Smooth muscle cell (in vitro differentiated cells): ENCODE results near the gene FBXO9. TPM values are rescaled to one million over a fixed set of nuclear protein-coding genes. Genes with fewer than 3 reads are reported as not detected.
A peak's percentile ranks its signal among the peaks of the same experiment; 100 is the strongest.

Source experiments
- DNase-seq: peaks from one replicate; lab custom pipeline; 2025; ENCODE audit not compliant: unreplicated experiment; lab: John Stamatoyannopoulos, UW
- H2AFZ ChIP-seq: fragments of 200-600 bp; sonication (generic); 2 replicates; pipeline ENCODE4 v1.6.0; 2016; ENCODE audit warnings: antibody characterized with exemption, low read depth, mild to moderate bottlenecking
- H3F3A ChIP-seq: fragments of 200-600 bp; sonication (generic); 2 replicates; pipeline ENCODE4 v1.6.0; 2017; ENCODE audit warnings: antibody characterized with exemption, low read depth
- H3K27ac ChIP-seq: fragments of 200-600 bp; sonication (generic); 2 replicates; pipeline ENCODE4 v1.5.1; 2016; ENCODE audit warnings: low read depth, mild to moderate bottlenecking
- H3K27me3 ChIP-seq: fragments of 200-600 bp; sonication (generic); 2 replicates; pipeline ENCODE4 v1.6.1; 2016; ENCODE audit warnings: low read depth, mild to moderate bottlenecking
- H3K36me3 ChIP-seq: fragments of 200-600 bp; sonication (generic); 2 replicates; pipeline ENCODE4 v1.5.1; 2016; ENCODE audit warnings: low read depth
- H3K4me1 ChIP-seq: fragments of 200-600 bp; sonication (generic); 2 replicates; pipeline ENCODE4 v1.5.1; 2016; ENCODE audit warnings: low read depth
- H3K4me2 ChIP-seq: fragments of 200-600 bp; sonication (generic); 2 replicates; pipeline ENCODE4 v1.6.0; 2016; ENCODE audit warnings: mild to moderate bottlenecking
- H3K4me3 ChIP-seq: fragments of 200-600 bp; sonication (generic); 2 replicates; pipeline ENCODE4 v1.5.1; 2016; ENCODE audit warnings: mild to moderate bottlenecking
- H3K79me2 ChIP-seq: fragments of 200-600 bp; sonication (generic); 2 replicates; pipeline ENCODE4 v1.6.0; 2016; ENCODE audit warnings: low read depth, mild to moderate bottlenecking
- H3K9ac ChIP-seq: fragments of 200-600 bp; sonication (generic); 2 replicates; pipeline ENCODE4 v1.6.0; 2016; ENCODE audit warnings: low read depth
- H3K9me3 ChIP-seq: fragments of 200-600 bp; sonication (generic); replicated peaks from 2 replicates; pipeline ENCODE4 v1.5.1; 2016; ENCODE audit warnings: low read depth
- H4K20me1 ChIP-seq: fragments of 200-600 bp; sonication (generic); 2 replicates; pipeline ENCODE4 v1.6.0; 2016; ENCODE audit warnings: low read depth
- WGBS: methylation state at CpG from one replicate; pipeline ENCODE4 v1.1.7; 2016; ENCODE audit warnings: low lambda C conversion rate; 5-methylcytosine and 5-hydroxymethylcytosine counted together
- polyA plus RNA-seq: library from polyadenylated mRNA; unstranded; fragments of >200 nt; fragmentation: Nextera tagmentation; extraction: Ambion mirVana; gene quantifications from 2 replicates; pipeline ENCODE4 v1.2.1, GENCODE V29; 2016
- total RNA-seq: library from RNA; depleted of rRNA; stranded (reverse); fragments of >200 nt; gene quantifications from 2 replicates; pipeline ENCODE4 v1.2.3, GENCODE V29; 2014
- TF ChIP-seq, protein P1 (sequence below): fragments of 200-600 bp; sonication (generic); IDR thresholded peaks from 2 replicates; pipeline ENCODE4 v1.5.1; 2017; ENCODE audit warnings: borderline replicate concordance, mild to moderate bottlenecking, antibody characterized with exemption; ENCODE audit not compliant: insufficient read depth, poor library complexity, severe bottlenecking

FBXO9 gene
- total and polyA plus RNA-seq, 2 experiments from 2014 or later = 25.5 to 55.1 TPM

DNA sequence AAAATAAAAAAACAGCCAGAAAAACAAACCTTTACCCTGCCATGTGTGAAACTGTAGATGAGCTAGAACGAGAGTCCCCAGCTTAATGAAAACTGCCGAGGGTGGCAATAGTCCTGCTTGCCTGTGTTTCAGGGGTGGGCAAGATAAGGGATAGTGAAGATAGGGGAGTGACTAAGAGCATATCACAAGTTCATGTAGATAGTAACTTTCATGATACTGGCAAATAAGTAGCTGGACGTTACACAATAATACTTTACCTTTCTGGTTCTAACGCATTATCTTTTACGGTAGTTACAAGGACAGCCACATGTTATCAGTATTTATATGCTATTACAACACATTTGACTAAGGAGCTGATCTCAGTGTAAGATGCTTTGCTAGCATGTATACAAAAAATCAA, 9.3 kb upstream of the FBXO9 start:
- Histone ChIP-seq H3K4me1 (peaks cover 13% of the 10 kb centered on the region), H3K4me2 (no peak overlapping the region), H3K27me3 (no peaks in the 10 kb centered on the region), H3K9me3 (no peaks in the 10 kb centered on the region), H3K27ac (no peak overlapping the region), H3K79me2 (peaks cover 47% of the 10 kb centered on the region), H4K20me1 (peaks cover 3% of the 10 kb centered on the region), H3F3A (no peaks in the 10 kb centered on the region), H2AFZ (no peak overlapping the region), H3K4me3 (no peak overlapping the region), H3K9ac (no peak overlapping the region), H3K36me3 (no peaks in the 10 kb centered on the region)
- DNase-seq = no peak
- TF ChIP-seq, protein P1, sequence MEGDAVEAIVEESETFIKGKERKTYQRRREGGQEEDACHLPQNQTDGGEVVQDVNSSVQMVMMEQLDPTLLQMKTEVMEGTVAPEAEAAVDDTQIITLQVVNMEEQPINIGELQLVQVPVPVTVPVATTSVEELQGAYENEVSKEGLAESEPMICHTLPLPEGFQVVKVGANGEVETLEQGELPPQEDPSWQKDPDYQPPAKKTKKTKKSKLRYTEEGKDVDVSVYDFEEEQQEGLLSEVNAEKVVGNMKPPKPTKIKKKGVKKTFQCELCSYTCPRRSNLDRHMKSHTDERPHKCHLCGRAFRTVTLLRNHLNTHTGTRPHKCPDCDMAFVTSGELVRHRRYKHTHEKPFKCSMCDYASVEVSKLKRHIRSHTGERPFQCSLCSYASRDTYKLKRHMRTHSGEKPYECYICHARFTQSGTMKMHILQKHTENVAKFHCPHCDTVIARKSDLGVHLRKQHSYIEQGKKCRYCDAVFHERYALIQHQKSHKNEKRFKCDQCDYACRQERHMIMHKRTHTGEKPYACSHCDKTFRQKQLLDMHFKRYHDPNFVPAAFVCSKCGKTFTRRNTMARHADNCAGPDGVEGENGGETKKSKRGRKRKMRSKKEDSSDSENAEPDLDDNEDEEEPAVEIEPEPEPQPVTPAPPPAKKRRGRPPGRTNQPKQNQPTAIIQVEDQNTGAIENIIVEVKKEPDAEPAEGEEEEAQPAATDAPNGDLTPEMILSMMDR = no peak
- WGBS = 55% methylated on average over 5 of the region's 5 CpGs

DNA sequence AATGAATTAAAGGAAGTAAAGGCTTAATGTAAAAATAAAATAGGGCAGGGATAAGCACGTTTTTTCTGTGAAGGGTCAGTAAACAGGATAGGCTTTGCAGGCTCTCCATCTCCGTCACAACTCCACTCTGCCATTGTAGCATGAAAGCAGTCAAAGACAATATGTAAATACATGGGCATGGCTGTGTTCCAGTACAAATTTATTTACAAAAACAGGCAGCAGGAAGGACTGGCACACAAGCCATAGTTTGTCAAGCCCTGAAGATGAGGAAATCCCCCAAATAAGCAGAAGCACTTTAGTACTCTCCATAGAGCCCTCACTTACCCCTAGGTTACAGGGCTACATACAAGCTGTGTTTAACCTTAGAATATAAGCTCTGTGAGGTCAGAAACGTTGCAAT, 8.9 kb upstream of the FBXO9 start:
- H2AFZ ChIP-seq = no peak overlapping the region
- H4K20me1 ChIP-seq = peaks cover 3% of the 10 kb centered on the region
- no peak overlapping the region for H3K9ac ChIP-seq
- H3K36me3 ChIP-seq = no peaks in the 10 kb centered on the region
- H3K27ac ChIP-seq = no peak overlapping the region
- H3K4me2 ChIP-seq = no peak overlapping the region
- H3K4me1 ChIP-seq = peaks cover 13% of the 10 kb centered on the region
- WGBS = 78% methylated on average over 3 of the region's 3 CpGs
- TF ChIP-seq, protein P1 = no peak
- H3K27me3 ChIP-seq = no peaks in the 10 kb centered on the region
- no peaks in the 10 kb centered on the region for H3F3A ChIP-seq
- no peak for DNase-seq
- peaks cover 47% of the 10 kb centered on the region for H3K79me2 ChIP-seq
- no peaks in the 10 kb centered on the region for H3K9me3 ChIP-seq
- H3K4me3 ChIP-seq = no peak overlapping the region

DNA sequence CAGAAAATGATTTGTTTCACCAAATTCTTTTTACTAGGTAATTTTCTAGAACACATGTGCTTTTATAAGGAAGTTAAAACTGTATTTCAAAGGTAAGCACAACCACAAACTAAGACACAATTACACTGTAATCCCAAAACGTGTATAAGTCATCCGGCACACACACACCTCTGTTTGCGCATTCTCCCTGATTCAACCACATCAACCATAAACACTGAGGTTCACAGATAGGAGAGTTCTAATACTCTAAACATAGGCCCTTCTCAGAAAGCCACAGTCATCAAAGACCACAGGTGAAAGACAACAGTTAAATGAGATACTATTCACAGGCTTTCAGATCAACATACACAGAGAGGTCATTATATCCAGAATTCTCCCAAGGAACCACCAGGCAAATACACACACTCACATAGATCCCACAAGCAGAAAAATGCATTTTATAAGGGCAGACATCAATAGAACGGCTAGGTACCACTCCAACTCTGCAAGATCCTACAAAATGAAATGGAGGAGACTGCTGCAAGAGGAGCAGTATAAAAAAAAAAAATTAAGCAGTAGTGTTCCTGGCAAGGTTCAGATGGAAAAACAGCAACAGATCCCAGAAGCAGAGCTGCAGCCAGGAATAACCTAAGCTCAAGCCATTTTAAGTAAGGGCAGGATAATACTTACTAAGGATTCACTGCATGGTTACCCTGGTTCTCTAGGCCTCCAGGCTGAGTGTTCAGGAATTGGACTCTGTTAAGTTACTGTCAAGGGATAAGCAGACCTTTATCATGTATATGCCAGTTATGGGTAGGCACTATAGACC, 6.6 kb upstream of the FBXO9 start:
- Histone ChIP-seq H3K4me3 (peak overlapping the region; percentile 98), H3K36me3 (no peaks in the 10 kb centered on the region), H3K4me1 (peaks cover 18% of the 10 kb centered on the region), H3K9ac (no peak overlapping the region), H3K9me3 (no peaks in the 10 kb centered on the region), H3K27me3 (no peaks in the 10 kb centered on the region), H3K4me2 (no peak overlapping the region), H3F3A (no peaks in the 10 kb centered on the region), H3K79me2 (peaks cover 47% of the 10 kb centered on the region), H2AFZ (no peak overlapping the region), H4K20me1 (peaks cover 3% of the 10 kb centered on the region), H3K27ac (no peak overlapping the region)
- TF ChIP-seq, protein P1 = no peak
- whole genome bisulfite sequencing = 88% methylated on average over 4 of the region's 4 CpGs
- DNase-seq = no peak
